DND-41 (cell line): ENCODE measurements around the gene NELFB.

Experiments used
- EZH2 ChIP-seq: IDR thresholded peaks from 3 replicates; pipeline ENCODE4 v1.6.1; 2012; ENCODE audit warnings: borderline replicate concordance, low read depth, mild to moderate bottlenecking, moderate library complexity, low read length, inconsistent platforms; ENCODE audit not compliant: severe bottlenecking
- TF ChIP-seq, protein P1 (sequence below): IDR thresholded peaks from 2 replicates; pipeline ENCODE4 v1.5.1; 2012; ENCODE audit warnings: borderline replicate concordance, low read length, moderate library complexity, mild to moderate bottlenecking; ENCODE audit not compliant: poor library complexity, severe bottlenecking; ENCODE audit errors: extremely low read depth

DNA sequence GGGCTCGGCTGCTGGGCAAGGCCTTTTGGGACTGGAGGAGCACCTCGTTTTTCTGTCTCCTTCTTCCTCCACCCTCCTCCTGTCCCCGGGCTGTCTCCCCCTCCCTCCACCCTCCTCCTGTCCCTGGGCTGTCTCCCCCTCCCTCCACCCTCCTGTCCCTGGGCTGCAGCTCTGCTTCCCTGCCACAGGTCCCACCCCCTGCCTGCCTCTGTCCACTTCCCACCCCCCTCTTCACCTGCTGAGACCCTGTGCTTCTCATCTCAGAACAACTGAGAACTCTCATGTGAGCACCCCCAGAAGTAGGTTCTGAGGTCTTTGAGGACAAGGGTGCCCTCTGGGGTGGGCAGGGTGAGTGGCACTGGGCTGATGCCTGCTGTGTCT lies 16.6 kb downstream of the NELFB start:
- TF ChIP-seq, protein P1, sequence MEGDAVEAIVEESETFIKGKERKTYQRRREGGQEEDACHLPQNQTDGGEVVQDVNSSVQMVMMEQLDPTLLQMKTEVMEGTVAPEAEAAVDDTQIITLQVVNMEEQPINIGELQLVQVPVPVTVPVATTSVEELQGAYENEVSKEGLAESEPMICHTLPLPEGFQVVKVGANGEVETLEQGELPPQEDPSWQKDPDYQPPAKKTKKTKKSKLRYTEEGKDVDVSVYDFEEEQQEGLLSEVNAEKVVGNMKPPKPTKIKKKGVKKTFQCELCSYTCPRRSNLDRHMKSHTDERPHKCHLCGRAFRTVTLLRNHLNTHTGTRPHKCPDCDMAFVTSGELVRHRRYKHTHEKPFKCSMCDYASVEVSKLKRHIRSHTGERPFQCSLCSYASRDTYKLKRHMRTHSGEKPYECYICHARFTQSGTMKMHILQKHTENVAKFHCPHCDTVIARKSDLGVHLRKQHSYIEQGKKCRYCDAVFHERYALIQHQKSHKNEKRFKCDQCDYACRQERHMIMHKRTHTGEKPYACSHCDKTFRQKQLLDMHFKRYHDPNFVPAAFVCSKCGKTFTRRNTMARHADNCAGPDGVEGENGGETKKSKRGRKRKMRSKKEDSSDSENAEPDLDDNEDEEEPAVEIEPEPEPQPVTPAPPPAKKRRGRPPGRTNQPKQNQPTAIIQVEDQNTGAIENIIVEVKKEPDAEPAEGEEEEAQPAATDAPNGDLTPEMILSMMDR: no peak
- no peak for TF ChIP-seq EZH2
